Fibroblast of skin of scalp (primary cell): Measurements from ENCODE around the gene MAP3K7CL.
"Not testable (repeated sequence)": the region's sequence is repeated elsewhere in the genome, so short reads cannot be mapped to it uniquely, and the experiment has no call there.

Experiments used
- DNase-seq: peaks from one replicate; pipeline ENCODE4 v3.0.0-alpha.2; 2013

MAP3K7CL gene

GRCh38 chr21:29133796-29134195 is 3.4 kb downstream of the MAP3K7CL start:
- no peak for DNase-seq

- DNase-seq: no peak
Observed at GRCh38 chr21:29135481-29135880, 5.0 kb downstream of the MAP3K7CL start.

GRCh38 chr21:29136033-29136432 is 5.6 kb downstream of the MAP3K7CL start:
- DNase-seq: no peak

GRCh38 chr21:29144736-29145353 is 14.4 kb downstream of the MAP3K7CL start:
- DNase-seq: no peak

GRCh38 chr21:29145354-29145782 is 14.9 kb downstream of the MAP3K7CL start:
- DNase-seq: peak; percentile 90

GRCh38 chr21:29145852-29146453 is 15.5 kb downstream of the MAP3K7CL start:
- DNase-seq: no peak

GRCh38 chr21:29146726-29147125 is 16.3 kb downstream of the MAP3K7CL start:
- peak; percentile 23 for DNase-seq

GRCh38 chr21:29148530-29148929 is 18.1 kb downstream of the MAP3K7CL start:
- peak; percentile 87 for DNase-seq

- DNase-seq: peak; percentile 80
Observed at GRCh38 chr21:29149808-29150425, 19.5 kb downstream of the MAP3K7CL start.

- DNase-seq: no peak
Observed at GRCh38 chr21:29151931-29152330, 21.5 kb downstream of the MAP3K7CL start.

- DNase-seq: peak; percentile 47
Observed at GRCh38 chr21:29152916-29153315, 22.5 kb downstream of the MAP3K7CL start.

GRCh38 chr21:29154270-29154669 is 23.8 kb downstream of the MAP3K7CL start:
- DNase-seq: no peak

GRCh38 chr21:29155118-29155932 is 24.9 kb downstream of the MAP3K7CL start:
- DNase-seq: peak; percentile 71

GRCh38 chr21:29155933-29156260 is 25.5 kb downstream of the MAP3K7CL start:
- no peak for DNase-seq

- DNase-seq: no peak
Observed at GRCh38 chr21:29157080-29157479, 26.6 kb downstream of the MAP3K7CL start.

GRCh38 chr21:29159842-29160241 is 29.4 kb downstream of the MAP3K7CL start:
- no peak for DNase-seq

GRCh38 chr21:29162825-29163224 is 32.4 kb downstream of the MAP3K7CL start:
- peak; percentile 81 for DNase-seq

GRCh38 chr21:29163341-29164115 is 33.1 kb downstream of the MAP3K7CL start:
- peak; percentile 72 for DNase-seq

- peak; percentile 89 for DNase-seq
Observed at GRCh38 chr21:29164323-29164942, 34.0 kb downstream of the MAP3K7CL start.

- DNase-seq: no peak
Observed at GRCh38 chr21:29166323-29166722, 35.9 kb downstream of the MAP3K7CL start.

- no peak for DNase-seq
Observed at GRCh38 chr21:29166853-29167252, 36.4 kb downstream of the MAP3K7CL start.

- DNase-seq: not testable (repeated sequence)
Observed at GRCh38 chr21:29167481-29167880, 37.0 kb downstream of the MAP3K7CL start.
